Neural cell (in vitro differentiated cells): Measurements from ENCODE around the gene IMMP2L. TPM values are rescaled to one million over a fixed set of nuclear protein-coding genes. Genes with fewer than 3 reads are reported as not detected.

Source experiments
- H2AFZ ChIP-seq: fragments of 200-600, 300-800 bp; sonication (generic), shearing (Covaris generic); 2 replicates; pipeline ENCODE4 v1.6.0; 2014; ENCODE audit warnings: low read depth, mild to moderate bottlenecking, antibody characterized with exemption, low read length, moderate library complexity
- H3F3A ChIP-seq: fragments of 200-600 bp; shearing (Covaris generic); 2 replicates; pipeline ENCODE4 v1.6.1; 2016; ENCODE audit warnings: mild to moderate bottlenecking, moderate library complexity, mixed read lengths, antibody characterized with exemption, low read length; ENCODE audit not compliant: insufficient read depth, poor library complexity, severe bottlenecking
- H3K27ac ChIP-seq: fragments of 200-600, 300-800 bp; sonication (generic), shearing (Covaris generic); 2 replicates; pipeline ENCODE4 v1.5.1; 2014; ENCODE audit warnings: mild to moderate bottlenecking, low read length, moderate library complexity
- H3K27me3 ChIP-seq: fragments of 300-800, 200-600 bp; sonication (generic), shearing (Covaris generic); 2 replicates; pipeline ENCODE4 v1.6.0; 2014; ENCODE audit warnings: mild to moderate bottlenecking, low read depth, low read length, moderate library complexity; ENCODE audit not compliant: insufficient read depth
- H3K36me3 ChIP-seq: fragments of 300-800, 200-600 bp; sonication (generic), shearing (Covaris generic); 2 replicates; pipeline ENCODE4 v1.5.1; 2014; ENCODE audit warnings: mild to moderate bottlenecking, antibody characterized with exemption, low read length, moderate library complexity; ENCODE audit not compliant: insufficient read depth
- H3K4me2 ChIP-seq: fragments of 300-800, 200-600 bp; sonication (generic), shearing (Covaris generic); 2 replicates; pipeline ENCODE4 v1.6.0; 2014; ENCODE audit warnings: mild to moderate bottlenecking, low read length
- H3K4me3 ChIP-seq: fragments of 300-800, 200-600 bp; sonication (generic), shearing (Covaris generic); 2 replicates; pipeline ENCODE4 v1.5.1; 2014; ENCODE audit warnings: mild to moderate bottlenecking, low read length, moderate library complexity
- H3K79me2 ChIP-seq: fragments of 200-600 bp; shearing (Covaris generic); replicated peaks from 2 replicates; pipeline ENCODE4 v1.6.0; 2014; ENCODE audit warnings: mild to moderate bottlenecking, low read length, moderate library complexity; ENCODE audit not compliant: insufficient read depth
- H3K9ac ChIP-seq: fragments of 300-800, 200-600 bp; sonication (generic), shearing (Covaris generic); 2 replicates; pipeline ENCODE4 v1.6.1; 2016; ENCODE audit warnings: mild to moderate bottlenecking, low read length, mixed read lengths
- H3K9me2 ChIP-seq: fragments of 200-600 bp; shearing (Covaris generic); 2 replicates; pipeline ENCODE4 v1.6.1; 2016; ENCODE audit warnings: mild to moderate bottlenecking, low read length, mixed read lengths; ENCODE audit not compliant: insufficient read depth
- H3K9me3 ChIP-seq: fragments of 200-600, 300-800 bp; sonication (generic), shearing (Covaris generic); 2 replicates; pipeline ENCODE4 v1.6.1; 2016; ENCODE audit warnings: mild to moderate bottlenecking, mixed run types, low read length, moderate library complexity, mixed read lengths
- H4K20me1 ChIP-seq: fragments of 200-600 bp; shearing (Covaris generic); 2 replicates; pipeline ENCODE4 v1.6.1; 2016; ENCODE audit warnings: mild to moderate bottlenecking, mixed run types; ENCODE audit not compliant: insufficient read depth
- CTCF ChIP-seq: fragments of 450-650 bp; IDR thresholded peaks from 2 replicates; pipeline ENCODE4 v1.5.1; 2014; ENCODE audit warnings: antibody characterized with exemption, mild to moderate bottlenecking, moderate library complexity; ENCODE audit not compliant: poor library complexity, severe bottlenecking
- EP300 ChIP-seq: fragments of 450-650 bp; conservative IDR thresholded peaks from 2 replicates; pipeline ENCODE4 v1.6.1; 2014; ENCODE audit warnings: antibody characterized with exemption, mild to moderate bottlenecking, moderate library complexity; ENCODE audit not compliant: poor library complexity, severe bottlenecking
- EZH2 ChIP-seq: fragments of 200-600, 300-800 bp; shearing (Covaris generic), sonication (generic); IDR thresholded peaks from 2 replicates; pipeline ENCODE4 v1.6.1; 2014; ENCODE audit warnings: antibody characterized with exemption, low read length, borderline replicate concordance, mild to moderate bottlenecking; ENCODE audit not compliant: insufficient read depth, poor library complexity, severe bottlenecking
- MXI1 ChIP-seq: fragments of 450-650 bp; conservative IDR thresholded peaks from 2 replicates; pipeline ENCODE4 v1.6.1; 2014; ENCODE audit warnings: antibody characterized with exemption, mild to moderate bottlenecking; ENCODE audit not compliant: poor library complexity, severe bottlenecking
- POLR2AphosphoS5 ChIP-seq: IDR thresholded peaks from 2 replicates; pipeline ENCODE4 v1.6.1; 2012
- RAD21 ChIP-seq: fragments of 450-650 bp; conservative IDR thresholded peaks from 2 replicates; pipeline ENCODE4 v1.6.1; 2014; ENCODE audit warnings: antibody characterized with exemption, mild to moderate bottlenecking, moderate library complexity
- SMC3 ChIP-seq: fragments of 450-650 bp; conservative IDR thresholded peaks from 2 replicates; pipeline ENCODE4 v1.6.1; 2014; ENCODE audit warnings: antibody characterized with exemption, mild to moderate bottlenecking, moderate library complexity; ENCODE audit not compliant: poor library complexity
- TAF1 ChIP-seq: IDR thresholded peaks from 2 replicates; pipeline ENCODE4 v1.6.1; 2012; ENCODE audit warnings: low read depth
- polyA plus RNA-seq: library from polyadenylated mRNA; depleted of rRNA; stranded (reverse); fragments of >200 nt; gene quantifications from 2 replicates; pipeline ENCODE4 v1.2.3, GENCODE V29; 2014
- TF ChIP-seq, protein P1 (sequence below): IDR thresholded peaks from 2 replicates; pipeline ENCODE4 v1.6.1; 2012; ENCODE audit warnings: borderline replicate concordance

Gene IMMP2L
- polyA plus RNA-seq, 1 donor from 2014 or later: 9.7 TPM

- no peak overlapping the region for H3K9ac ChIP-seq
- TF ChIP-seq POLR2AphosphoS5 (no peak), MXI1 (no peak), RAD21 (no peak), EZH2 (no peak), EP300 (no peak), TAF1 (no peak), SMC3 (no peak), CTCF (no peak)
- TF ChIP-seq, protein P1, sequence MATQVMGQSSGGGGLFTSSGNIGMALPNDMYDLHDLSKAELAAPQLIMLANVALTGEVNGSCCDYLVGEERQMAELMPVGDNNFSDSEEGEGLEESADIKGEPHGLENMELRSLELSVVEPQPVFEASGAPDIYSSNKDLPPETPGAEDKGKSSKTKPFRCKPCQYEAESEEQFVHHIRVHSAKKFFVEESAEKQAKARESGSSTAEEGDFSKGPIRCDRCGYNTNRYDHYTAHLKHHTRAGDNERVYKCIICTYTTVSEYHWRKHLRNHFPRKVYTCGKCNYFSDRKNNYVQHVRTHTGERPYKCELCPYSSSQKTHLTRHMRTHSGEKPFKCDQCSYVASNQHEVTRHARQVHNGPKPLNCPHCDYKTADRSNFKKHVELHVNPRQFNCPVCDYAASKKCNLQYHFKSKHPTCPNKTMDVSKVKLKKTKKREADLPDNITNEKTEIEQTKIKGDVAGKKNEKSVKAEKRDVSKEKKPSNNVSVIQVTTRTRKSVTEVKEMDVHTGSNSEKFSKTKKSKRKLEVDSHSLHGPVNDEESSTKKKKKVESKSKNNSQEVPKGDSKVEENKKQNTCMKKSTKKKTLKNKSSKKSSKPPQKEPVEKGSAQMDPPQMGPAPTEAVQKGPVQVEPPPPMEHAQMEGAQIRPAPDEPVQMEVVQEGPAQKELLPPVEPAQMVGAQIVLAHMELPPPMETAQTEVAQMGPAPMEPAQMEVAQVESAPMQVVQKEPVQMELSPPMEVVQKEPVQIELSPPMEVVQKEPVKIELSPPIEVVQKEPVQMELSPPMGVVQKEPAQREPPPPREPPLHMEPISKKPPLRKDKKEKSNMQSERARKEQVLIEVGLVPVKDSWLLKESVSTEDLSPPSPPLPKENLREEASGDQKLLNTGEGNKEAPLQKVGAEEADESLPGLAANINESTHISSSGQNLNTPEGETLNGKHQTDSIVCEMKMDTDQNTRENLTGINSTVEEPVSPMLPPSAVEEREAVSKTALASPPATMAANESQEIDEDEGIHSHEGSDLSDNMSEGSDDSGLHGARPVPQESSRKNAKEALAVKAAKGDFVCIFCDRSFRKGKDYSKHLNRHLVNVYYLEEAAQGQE: no peak
- H4K20me1 ChIP-seq: no peaks in the 10 kb centered on the region
- H3K9me2 ChIP-seq: no peaks in the 10 kb centered on the region
- no peak overlapping the region for H3K27ac ChIP-seq
- H3K4me3 ChIP-seq: no peak overlapping the region
- no peak overlapping the region for H3K4me2 ChIP-seq
- no peaks in the 10 kb centered on the region for H3F3A ChIP-seq
- no peaks in the 10 kb centered on the region for H3K79me2 ChIP-seq
- no peak overlapping the region for H2AFZ ChIP-seq
- no peaks in the 10 kb centered on the region for H3K27me3 ChIP-seq
- H3K9me3 ChIP-seq: no peaks in the 10 kb centered on the region
- no peaks in the 10 kb centered on the region for H3K36me3 ChIP-seq
Observed at GRCh38 chr7:110830778-110831177, 731.5 kb downstream of the IMMP2L start.

DNA sequence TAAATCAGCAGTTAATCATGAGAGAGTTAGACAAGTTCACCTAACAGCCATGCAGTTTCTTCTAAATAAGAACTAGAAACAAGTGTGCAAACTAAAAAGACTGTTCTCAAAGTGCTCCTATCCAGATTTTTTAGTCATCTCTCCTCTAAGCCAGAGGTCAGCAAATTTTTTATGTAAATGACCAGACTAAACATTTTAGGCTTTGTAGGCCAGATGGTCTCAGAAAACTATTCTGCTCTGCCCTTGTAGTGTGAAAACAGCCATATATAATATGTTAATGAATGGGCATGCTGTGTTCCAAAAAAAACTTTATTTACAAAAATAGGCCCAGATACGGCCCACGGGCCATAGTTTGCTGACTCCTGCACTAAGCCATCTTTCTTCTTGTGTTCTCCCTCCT lies 734.4 kb downstream of the IMMP2L start:
- Histone ChIP-seq H3K27me3 (no peaks in the 10 kb centered on the region), H3K9me2 (no peaks in the 10 kb centered on the region), H3K9ac (no peak overlapping the region), H4K20me1 (no peaks in the 10 kb centered on the region), H3K27ac (no peak overlapping the region), H3K4me3 (no peak overlapping the region), H3K4me2 (no peak overlapping the region), H2AFZ (no peak overlapping the region), H3F3A (no peaks in the 10 kb centered on the region), H3K36me3 (no peaks in the 10 kb centered on the region), H3K9me3 (no peaks in the 10 kb centered on the region), H3K79me2 (no peaks in the 10 kb centered on the region)
- TF ChIP-seq TAF1: no peak

GRCh38 chr7:110827287-110827855 lies 734.9 kb downstream of the IMMP2L start:
- H3K27ac ChIP-seq: no peak overlapping the region
- H3K79me2 ChIP-seq: no peaks in the 10 kb centered on the region
- H2AFZ ChIP-seq: no peak overlapping the region
- no peaks in the 10 kb centered on the region for H3K9me2 ChIP-seq
- TF ChIP-seq EZH2 (no peak), MXI1 (no peak), POLR2AphosphoS5 (no peak)
- no peak overlapping the region for H3K4me3 ChIP-seq
- H3K4me2 ChIP-seq: no peak overlapping the region
- no peaks in the 10 kb centered on the region for H3K9me3 ChIP-seq
- no peaks in the 10 kb centered on the region for H3K27me3 ChIP-seq
- H3K9ac ChIP-seq: no peak overlapping the region
- H3F3A ChIP-seq: no peaks in the 10 kb centered on the region
- no peaks in the 10 kb centered on the region for H4K20me1 ChIP-seq
- no peaks in the 10 kb centered on the region for H3K36me3 ChIP-seq
